Measurements from ENCODE around the gene BBS1.

The BBS1 gene

DNA sequence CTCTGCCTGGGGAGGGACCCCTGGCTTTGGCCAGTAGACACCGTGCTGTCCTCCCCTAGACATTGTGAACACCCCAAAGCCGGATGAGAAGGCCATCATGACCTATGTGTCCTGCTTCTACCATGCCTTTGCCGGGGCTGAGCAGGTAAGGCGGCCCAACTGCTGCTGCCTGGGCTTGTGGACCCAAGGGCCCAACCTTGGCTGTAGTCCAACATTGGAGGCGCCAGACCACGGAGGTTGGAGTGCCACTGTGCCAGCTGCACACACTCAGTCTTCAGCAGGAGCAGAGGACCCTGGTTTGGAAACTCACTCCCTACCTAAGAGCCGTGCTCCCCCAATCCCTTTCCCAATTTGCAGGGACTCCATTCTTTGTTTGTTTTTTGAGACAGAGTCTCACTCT lies 45.7 kb downstream of the BBS1 start:
- Histone ChIP-seq H3K4me1 (ENCODE audit: insufficient read depth, low read length) (no peaks in the 10 kb centered on the region), H3K4me3 (ENCODE audit: low read length) (no peak overlapping the region), H3K27me3 (ENCODE audit: insufficient read depth, low read length) (no peaks in the 10 kb centered on the region), H2AFZ (ENCODE audit: low read depth, low read length) (no peak overlapping the region), H3K9me3 (ENCODE audit: low read length) (no peaks in the 10 kb centered on the region), H3K36me3 (ENCODE audit: insufficient read depth, low read length) (no peaks in the 10 kb centered on the region)

DNA sequence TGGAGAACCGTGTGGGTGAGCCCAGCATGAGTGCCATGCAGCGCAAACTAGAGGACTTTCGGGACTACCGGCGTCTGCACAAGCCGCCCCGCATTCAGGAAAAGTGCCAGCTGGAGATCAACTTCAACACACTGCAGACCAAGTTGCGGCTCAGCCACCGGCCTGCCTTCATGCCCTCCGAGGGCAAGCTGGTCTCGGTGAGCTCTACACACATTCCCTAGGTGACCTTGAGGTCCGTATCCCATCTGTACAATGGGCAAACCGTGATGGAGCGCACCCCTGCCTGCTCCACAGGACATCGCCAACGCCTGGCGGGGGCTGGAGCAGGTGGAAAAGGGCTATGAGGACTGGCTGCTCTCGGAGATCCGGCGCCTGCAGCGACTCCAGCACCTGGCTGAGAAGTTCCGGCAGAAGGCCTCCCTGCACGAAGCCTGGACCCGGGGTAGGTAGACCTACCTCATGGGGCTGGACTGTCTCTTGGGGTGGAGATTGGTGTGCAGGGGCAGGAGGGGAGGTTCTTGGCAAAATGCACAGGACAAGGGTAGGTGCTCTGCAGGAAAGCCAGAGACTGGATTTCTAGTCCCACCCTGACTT lies 47.4 kb downstream of the BBS1 start:
- H3K9me3 ChIP-seq (ENCODE audit: low read length): no peaks in the 10 kb centered on the region
- H2AFZ ChIP-seq (ENCODE audit: low read depth, low read length): no peak overlapping the region
- H3K27me3 ChIP-seq (ENCODE audit: insufficient read depth, low read length): no peaks in the 10 kb centered on the region
- no peaks in the 10 kb centered on the region for H3K36me3 ChIP-seq (ENCODE audit: insufficient read depth, low read length)
- H3K4me1 ChIP-seq (ENCODE audit: insufficient read depth, low read length): no peaks in the 10 kb centered on the region
- H3K4me3 ChIP-seq (ENCODE audit: low read length): no peak overlapping the region

DNA sequence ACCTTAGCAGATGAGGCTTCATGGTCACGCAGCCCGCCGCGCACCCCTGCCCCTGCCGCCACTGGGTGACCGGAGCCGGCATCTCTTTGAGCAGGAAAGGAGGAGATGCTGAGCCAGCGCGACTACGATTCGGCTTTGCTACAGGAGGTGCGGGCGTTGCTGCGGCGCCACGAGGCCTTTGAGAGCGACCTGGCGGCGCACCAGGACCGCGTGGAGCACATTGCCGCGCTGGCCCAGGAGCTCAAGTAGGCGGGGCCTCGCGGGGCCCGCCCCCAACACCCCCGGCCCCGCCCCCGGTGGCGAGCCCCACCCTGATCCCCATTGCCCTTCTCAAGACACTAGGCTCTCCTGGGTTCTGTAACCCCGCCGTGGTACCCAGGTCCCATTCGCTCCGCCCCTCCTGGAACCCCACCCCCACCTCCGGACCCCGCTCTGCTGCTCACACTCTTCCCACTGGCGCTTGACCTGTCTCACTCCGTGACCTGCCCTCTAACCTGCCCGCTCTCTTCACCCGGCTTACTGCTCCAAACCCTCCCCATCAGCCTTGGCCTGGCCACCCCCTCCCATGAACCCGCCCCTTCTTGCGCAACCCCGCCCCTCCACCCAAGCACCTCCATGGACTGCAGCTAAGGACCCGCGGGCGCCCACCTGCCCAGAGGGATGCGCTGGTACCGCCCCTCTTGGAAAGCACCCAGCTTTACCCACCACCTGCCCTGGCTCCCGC lies 48.9 kb downstream of the BBS1 start:
- H3K4me3 ChIP-seq (ENCODE audit: low read length): no peak overlapping the region
- no peaks in the 10 kb centered on the region for H3K9me3 ChIP-seq (ENCODE audit: low read length)
- H3K36me3 ChIP-seq (ENCODE audit: insufficient read depth, low read length): no peaks in the 10 kb centered on the region
- H3K4me1 ChIP-seq (ENCODE audit: insufficient read depth, low read length): no peaks in the 10 kb centered on the region
- no peak overlapping the region for H2AFZ ChIP-seq (ENCODE audit: low read depth, low read length)
- no peaks in the 10 kb centered on the region for H3K27me3 ChIP-seq (ENCODE audit: insufficient read depth, low read length)

DNA sequence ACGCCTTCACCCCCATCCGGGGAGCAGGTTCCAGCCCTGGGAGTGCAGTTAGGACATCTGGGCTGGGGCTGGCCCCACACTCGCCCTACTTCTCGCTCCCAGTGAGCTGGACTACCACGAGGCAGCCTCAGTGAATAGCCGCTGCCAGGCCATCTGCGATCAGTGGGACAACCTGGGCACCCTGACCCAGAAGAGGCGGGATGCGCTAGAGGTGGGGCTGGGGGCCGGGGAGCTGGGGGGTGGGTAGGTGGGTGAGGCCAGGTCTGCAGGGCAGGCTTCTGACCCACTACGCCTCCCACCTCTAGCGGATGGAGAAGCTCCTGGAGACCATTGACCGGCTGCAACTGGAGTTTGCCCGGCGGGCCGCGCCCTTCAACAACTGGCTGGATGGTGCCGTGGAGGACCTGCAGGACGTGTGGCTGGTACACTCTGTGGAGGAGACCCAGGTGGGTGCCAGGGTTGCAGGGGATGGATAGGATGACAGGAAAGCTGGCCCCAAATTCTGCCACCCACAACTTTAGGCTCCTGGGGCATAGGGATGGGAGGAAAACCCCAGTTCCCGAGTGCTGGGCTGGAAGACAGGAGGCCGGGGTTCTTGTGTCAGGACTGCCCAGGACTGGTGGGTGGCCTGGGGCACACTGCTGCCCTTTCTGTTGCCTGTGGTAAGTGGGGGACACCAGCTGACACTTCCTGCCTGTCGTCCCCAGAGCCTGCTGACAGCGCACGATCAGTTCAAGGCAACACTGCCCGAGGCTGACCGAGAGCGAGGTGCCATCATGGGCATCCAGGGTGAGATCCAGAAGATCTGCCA lies 49.6 kb downstream of the BBS1 start:
- H3K36me3 ChIP-seq (ENCODE audit: insufficient read depth, low read length): no peaks in the 10 kb centered on the region
- H3K9me3 ChIP-seq (ENCODE audit: low read length): no peaks in the 10 kb centered on the region
- no peaks in the 10 kb centered on the region for H3K27me3 ChIP-seq (ENCODE audit: insufficient read depth, low read length)
- H2AFZ ChIP-seq (ENCODE audit: low read depth, low read length): no peak overlapping the region
- H3K4me3 ChIP-seq (ENCODE audit: low read length): no peak overlapping the region
- no peaks in the 10 kb centered on the region for H3K4me1 ChIP-seq (ENCODE audit: insufficient read depth, low read length)

DNA sequence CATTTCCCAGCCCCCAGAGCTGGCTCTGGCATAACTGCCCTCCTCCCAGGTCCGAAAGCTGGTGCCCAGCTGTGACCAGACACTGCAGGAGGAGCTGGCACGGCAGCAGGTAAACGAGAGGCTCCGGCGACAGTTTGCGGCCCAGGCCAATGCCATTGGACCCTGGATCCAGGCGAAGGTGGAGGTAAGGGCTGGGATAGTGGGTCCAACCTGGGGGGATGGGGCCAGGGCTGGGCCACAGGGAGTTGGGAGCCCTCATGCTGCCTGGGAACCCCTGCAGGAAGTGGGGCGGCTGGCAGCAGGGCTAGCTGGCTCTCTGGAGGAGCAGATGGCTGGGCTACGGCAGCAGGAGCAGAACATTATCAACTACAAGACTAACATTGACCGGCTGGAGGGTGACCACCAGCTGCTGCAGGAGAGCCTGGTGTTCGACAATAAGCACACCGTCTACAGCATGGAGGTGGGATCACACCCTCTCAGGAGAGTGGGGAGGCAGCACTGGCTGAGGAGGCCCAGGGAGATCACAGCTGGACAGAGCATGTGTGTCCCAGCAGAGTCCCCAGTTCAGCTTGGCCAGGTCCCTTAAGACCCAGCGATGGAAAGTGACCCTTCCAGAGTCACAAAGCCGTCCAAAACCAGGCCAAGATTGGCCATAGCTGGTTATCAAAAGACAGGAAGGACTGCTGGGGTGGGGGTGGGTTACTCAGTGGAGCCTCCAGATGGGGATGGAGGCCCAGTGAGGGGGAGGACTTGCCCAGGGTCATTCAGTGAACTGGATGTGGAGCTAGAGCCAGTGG lies 50.9 kb downstream of the BBS1 start:
- H2AFZ ChIP-seq (ENCODE audit: low read depth, low read length): no peak overlapping the region
- no peaks in the 10 kb centered on the region for H3K27me3 ChIP-seq (ENCODE audit: insufficient read depth, low read length)
- no peaks in the 10 kb centered on the region for H3K9me3 ChIP-seq (ENCODE audit: low read length)
- no peaks in the 10 kb centered on the region for H3K36me3 ChIP-seq (ENCODE audit: insufficient read depth, low read length)
- no peak overlapping the region for H3K4me3 ChIP-seq (ENCODE audit: low read length)
- H3K4me1 ChIP-seq (ENCODE audit: insufficient read depth, low read length): no peaks in the 10 kb centered on the region

DNA sequence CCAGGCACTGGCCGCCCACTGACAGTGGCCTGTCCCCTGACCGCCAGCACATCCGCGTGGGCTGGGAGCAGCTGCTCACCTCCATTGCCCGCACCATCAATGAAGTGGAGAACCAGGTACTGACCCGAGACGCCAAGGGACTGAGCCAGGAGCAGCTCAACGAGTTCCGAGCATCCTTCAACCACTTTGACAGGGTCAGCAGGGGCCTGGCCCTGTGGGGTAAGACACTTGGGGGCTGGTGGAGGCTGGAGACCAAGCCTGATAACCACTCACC lies 51.5 kb downstream of the BBS1 start:
- no peaks in the 10 kb centered on the region for H3K27me3 ChIP-seq (ENCODE audit: insufficient read depth, low read length)
- no peak overlapping the region for H2AFZ ChIP-seq (ENCODE audit: low read depth, low read length)
- H3K36me3 ChIP-seq (ENCODE audit: insufficient read depth, low read length): no peaks in the 10 kb centered on the region
- no peak overlapping the region for H3K4me3 ChIP-seq (ENCODE audit: low read length)
- H3K9me3 ChIP-seq (ENCODE audit: low read length): no peaks in the 10 kb centered on the region
- H3K4me1 ChIP-seq (ENCODE audit: insufficient read depth, low read length): no peaks in the 10 kb centered on the region

DNA sequence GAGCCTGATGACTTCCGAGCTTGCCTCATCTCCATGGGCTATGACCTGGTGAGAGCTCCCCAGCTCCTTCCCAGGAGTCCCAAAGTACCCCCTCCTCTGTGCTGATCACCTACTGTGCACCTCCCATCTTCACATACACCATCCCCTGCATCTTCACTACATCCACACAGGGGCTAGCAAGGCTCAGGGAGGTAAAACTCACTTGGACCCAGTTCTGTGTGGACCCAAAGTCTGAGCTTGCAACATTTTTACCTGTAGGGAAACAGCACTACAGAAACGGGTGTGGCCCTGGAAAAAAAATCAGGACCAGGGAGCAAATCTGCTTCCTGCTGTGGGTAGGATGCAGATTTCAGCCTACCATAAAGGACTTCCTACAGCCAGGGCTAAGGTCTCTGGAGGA lies 51.8 kb downstream of the BBS1 start:
- Histone ChIP-seq H3K27me3 (ENCODE audit: insufficient read depth, low read length) (no peaks in the 10 kb centered on the region), H3K4me1 (ENCODE audit: insufficient read depth, low read length) (no peaks in the 10 kb centered on the region), H3K4me3 (ENCODE audit: low read length) (no peak overlapping the region), H3K36me3 (ENCODE audit: insufficient read depth, low read length) (no peaks in the 10 kb centered on the region), H3K9me3 (ENCODE audit: low read length) (no peaks in the 10 kb centered on the region), H2AFZ (ENCODE audit: low read depth, low read length) (no peak overlapping the region)

DNA sequence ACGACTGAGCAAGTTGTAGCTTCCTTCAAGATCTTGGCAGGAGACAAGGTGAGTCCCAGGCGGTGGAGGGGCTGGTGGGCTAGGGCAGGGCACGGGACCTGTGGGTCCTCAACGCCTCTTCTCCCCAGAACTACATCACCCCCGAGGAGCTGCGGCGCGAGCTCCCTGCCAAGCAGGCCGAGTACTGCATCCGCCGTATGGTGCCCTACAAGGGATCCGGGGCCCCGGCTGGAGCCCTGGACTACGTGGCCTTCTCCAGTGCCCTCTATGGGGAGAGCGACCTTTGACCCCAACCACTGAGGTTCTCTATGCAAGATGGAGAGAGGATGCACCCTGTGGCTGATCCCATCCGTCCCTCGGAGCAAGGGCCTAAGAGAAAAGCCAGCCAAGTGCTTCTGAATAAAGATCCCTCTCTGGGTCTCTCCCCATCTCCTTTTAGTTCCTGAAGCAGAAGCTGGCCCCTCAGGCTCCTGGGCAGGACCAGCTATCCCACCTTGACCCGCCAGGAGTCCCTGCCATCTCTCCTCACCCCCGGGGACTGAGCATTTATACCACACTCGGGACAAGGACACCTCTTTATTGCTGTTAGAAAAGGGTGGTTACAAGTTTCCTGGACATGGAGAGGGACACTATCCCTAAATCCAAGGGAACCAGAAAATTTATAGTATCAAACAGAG lies 52.6 kb downstream of the BBS1 start:
- no peaks in the 10 kb centered on the region for H3K36me3 ChIP-seq (ENCODE audit: insufficient read depth, low read length)
- H2AFZ ChIP-seq (ENCODE audit: low read depth, low read length): no peak overlapping the region
- no peak overlapping the region for H3K4me3 ChIP-seq (ENCODE audit: low read length)
- no peaks in the 10 kb centered on the region for H3K27me3 ChIP-seq (ENCODE audit: insufficient read depth, low read length)
- no peaks in the 10 kb centered on the region for H3K4me1 ChIP-seq (ENCODE audit: insufficient read depth, low read length)
- peaks cover 2% of the 10 kb centered on the region for H3K9me3 ChIP-seq (ENCODE audit: low read length)

DNA sequence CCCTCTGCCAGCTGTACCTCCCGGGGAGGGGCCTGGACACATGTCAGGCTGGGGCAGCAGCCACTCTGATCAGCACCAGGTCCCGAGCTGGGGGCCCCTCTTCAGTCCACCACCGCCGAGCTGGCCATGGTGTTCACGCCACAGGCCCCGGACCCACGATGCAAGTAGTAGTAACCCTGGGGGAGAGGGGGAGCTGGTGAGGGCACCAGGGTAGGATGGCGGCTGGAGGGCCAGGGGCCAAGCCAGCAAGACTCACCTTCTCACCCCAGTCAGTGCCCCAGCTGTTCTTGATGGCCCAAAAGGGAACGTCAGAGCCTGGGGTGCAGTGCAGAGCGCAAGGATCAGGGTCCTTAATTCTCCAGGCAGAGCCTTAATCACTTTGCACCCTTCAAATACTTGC lies 53.4 kb downstream of the BBS1 start:
- Histone ChIP-seq H3K4me3 (ENCODE audit: low read length) (no peak overlapping the region), H3K4me1 (ENCODE audit: insufficient read depth, low read length) (no peaks in the 10 kb centered on the region), H3K9me3 (ENCODE audit: low read length) (peaks cover 2% of the 10 kb centered on the region), H3K27me3 (ENCODE audit: insufficient read depth, low read length) (no peaks in the 10 kb centered on the region), H2AFZ (ENCODE audit: low read depth, low read length) (no peak overlapping the region), H3K36me3 (ENCODE audit: insufficient read depth, low read length) (no peaks in the 10 kb centered on the region)

DNA sequence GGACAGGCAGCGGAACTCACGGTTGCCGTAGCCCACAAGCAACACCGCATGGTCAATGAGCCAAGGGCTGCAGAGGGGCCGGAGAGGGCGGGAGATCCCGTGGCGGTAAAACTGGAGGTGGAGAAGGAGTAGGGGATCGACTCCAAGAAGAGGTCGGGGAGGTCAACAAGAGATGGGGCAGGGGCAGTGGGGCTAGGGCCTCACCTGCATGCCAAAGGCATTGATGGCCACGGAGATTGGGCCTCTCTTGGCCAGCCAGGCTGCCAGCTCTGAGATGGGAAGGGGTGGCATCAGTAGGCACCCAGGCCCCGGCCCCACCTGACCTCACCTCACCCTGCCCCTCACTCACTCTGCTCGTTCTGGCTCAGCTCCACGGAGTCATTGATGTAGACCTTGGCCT lies 54.1 kb downstream of the BBS1 start:
- Histone ChIP-seq H3K4me1 (ENCODE audit: insufficient read depth, low read length) (no peaks in the 10 kb centered on the region), H3K36me3 (ENCODE audit: insufficient read depth, low read length) (no peaks in the 10 kb centered on the region), H3K4me3 (ENCODE audit: low read length) (no peak overlapping the region), H3K27me3 (ENCODE audit: insufficient read depth, low read length) (no peaks in the 10 kb centered on the region), H3K9me3 (ENCODE audit: low read length) (peaks cover 2% of the 10 kb centered on the region), H2AFZ (ENCODE audit: low read depth, low read length) (no peak overlapping the region)

DNA sequence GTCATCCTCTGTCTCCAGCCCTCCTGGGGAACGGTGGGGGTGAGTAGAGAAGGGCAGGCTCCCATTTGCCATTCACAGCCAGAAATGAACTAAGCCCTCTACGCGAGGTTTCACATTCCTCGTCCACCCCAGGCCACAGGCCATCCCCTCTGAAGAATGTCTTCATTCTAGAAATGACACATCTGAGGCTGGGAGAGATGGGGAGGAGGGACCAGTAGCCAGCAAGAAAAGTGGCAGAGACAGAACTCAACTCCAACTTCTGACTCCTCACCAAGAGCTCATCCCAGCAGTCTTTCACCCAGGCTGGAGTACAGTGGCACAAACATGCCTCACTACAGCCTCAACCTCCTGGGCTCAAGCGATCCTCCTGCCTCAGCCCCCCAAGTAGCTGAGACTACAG lies 54.5 kb downstream of the BBS1 start:
- Histone ChIP-seq H3K4me3 (ENCODE audit: low read length) (no peak overlapping the region), H3K27me3 (ENCODE audit: insufficient read depth, low read length) (no peaks in the 10 kb centered on the region), H2AFZ (ENCODE audit: low read depth, low read length) (no peak overlapping the region), H3K4me1 (ENCODE audit: insufficient read depth, low read length) (peaks cover under 1% of the 10 kb centered on the region), H3K36me3 (ENCODE audit: insufficient read depth, low read length) (no peaks in the 10 kb centered on the region), H3K9me3 (ENCODE audit: low read length) (peaks cover 2% of the 10 kb centered on the region)

DNA sequence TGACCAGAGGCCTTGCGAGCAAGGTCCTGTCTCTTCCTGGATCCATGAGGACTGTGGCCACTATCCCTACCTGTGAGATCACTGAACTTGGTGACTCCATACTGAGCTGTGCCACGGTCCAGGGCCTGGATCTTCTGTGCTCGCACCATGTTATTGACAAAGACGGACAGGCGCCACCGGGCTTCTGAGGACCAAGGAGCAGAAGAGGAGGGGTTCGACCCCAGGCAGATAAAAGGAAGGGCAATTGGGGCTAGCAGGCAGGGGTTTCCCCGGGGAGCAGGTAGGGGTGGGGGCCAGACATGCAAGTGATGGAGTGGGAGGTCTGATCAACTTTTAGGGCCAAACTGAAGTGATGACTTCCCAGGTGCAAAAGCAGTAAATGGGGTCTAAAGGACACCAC lies 55.8 kb downstream of the BBS1 start:
- Histone ChIP-seq H3K4me3 (ENCODE audit: low read length) (no peak overlapping the region), H3K27me3 (ENCODE audit: insufficient read depth, low read length) (no peaks in the 10 kb centered on the region), H3K9me3 (ENCODE audit: low read length) (peaks cover 2% of the 10 kb centered on the region), H3K4me1 (ENCODE audit: insufficient read depth, low read length) (peaks cover 12% of the 10 kb centered on the region), H2AFZ (ENCODE audit: low read depth, low read length) (no peak overlapping the region), H3K36me3 (ENCODE audit: insufficient read depth, low read length) (no peaks in the 10 kb centered on the region)

DNA sequence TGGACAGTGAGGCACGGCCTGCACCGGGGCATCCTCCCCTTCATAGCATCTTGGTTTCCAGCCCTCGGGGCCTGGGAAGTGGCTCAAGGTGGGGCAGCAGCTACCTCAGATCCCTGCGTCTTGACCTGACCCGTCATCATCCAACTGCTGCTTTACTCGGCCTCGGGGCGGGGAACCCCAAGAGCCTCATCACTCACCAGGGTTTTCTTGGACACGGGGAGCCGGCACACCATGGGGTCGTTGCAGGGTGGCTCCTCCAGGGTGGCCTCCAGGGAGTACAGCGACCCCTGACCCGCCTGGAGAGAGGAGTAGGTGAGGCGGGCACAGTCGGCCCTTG lies 57.3 kb downstream of the BBS1 start:
- Histone ChIP-seq H2AFZ (ENCODE audit: low read depth, low read length) (no peak overlapping the region), H3K4me3 (ENCODE audit: low read length) (no peak overlapping the region), H3K4me1 (ENCODE audit: insufficient read depth, low read length) (peaks cover 12% of the 10 kb centered on the region), H3K27me3 (ENCODE audit: insufficient read depth, low read length) (no peaks in the 10 kb centered on the region), H3K36me3 (ENCODE audit: insufficient read depth, low read length) (no peaks in the 10 kb centered on the region), H3K9me3 (ENCODE audit: low read length) (peaks cover 2% of the 10 kb centered on the region)
